Stimulated activated CD4-positive, alpha-beta T cell treated with anti-CD3 and anti-CD28 coated beads, TNF-alpha, amount 100 ng/mL, for 24 hours (primary cell): ENCODE measurements around the gene AGFG2.
"Not testable (repeated sequence)": the region's sequence is repeated elsewhere in the genome, so short reads cannot be mapped to it uniquely, and the experiment has no call there.

Experiments used
- DNase-seq, 3 experiments: peaks; one replicate each; pipeline ENCODE4 v3.0.0-alpha.2; 2020; ENCODE audit warnings: low read depth in 3 of 3

AGFG2 gene

GRCh38 chr7:100548446-100548845 lies 9.4 kb downstream of the AGFG2 start:
- not testable (repeated sequence) for DNase-seq

- DNase-seq = no peak
Observed at GRCh38 chr7:100552532-100552931, 13.5 kb downstream of the AGFG2 start.

DNA sequence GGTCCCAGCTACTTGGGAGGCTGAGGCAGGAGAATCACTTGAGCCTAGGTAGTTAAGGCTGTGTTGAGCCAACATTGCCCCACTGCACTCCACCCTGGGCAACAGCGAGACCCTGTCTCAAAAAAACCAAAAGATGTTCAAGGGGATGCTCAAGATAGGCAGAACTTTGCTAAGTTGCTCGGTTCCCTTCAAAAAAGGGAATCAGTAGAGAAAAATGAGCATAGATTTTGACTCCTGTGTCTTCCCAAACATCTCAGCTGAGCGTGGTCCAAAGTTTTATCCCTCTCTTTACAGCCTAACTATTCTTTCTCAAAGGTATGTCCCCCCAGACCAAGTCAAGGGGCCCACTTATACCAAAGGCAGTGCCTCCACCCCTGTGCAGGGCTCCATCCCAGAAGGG lies 14.0 kb downstream of the AGFG2 start:
- DNase-seq = no peak

- DNase-seq = no peak
Observed at GRCh38 chr7:100555701-100556100, 16.7 kb downstream of the AGFG2 start.

DNA sequence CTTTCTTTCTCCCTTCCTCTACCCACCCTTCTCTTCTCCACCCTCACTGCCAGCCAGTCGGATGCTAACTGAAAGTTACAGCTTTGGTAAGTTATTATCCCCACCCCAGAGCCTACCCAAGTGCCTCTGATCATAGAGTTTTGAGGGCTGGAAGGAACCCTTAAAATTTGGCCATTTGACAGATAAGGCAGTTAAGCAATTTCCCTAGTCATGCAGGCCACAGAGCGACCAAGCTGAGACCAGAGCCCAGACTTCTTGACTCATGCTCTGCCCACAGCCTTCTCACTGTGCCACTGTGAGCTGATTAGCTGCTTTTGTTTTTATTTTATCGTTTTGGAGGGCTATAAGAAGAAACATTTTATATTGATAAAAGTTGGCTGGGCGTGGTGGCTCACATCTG lies 17.5 kb downstream of the AGFG2 start:
- no peak for DNase-seq

- DNase-seq = no peak
Observed at GRCh38 chr7:100559127-100559526, 20.1 kb downstream of the AGFG2 start.

- DNase-seq = no peak
Observed at GRCh38 chr7:100561491-100562194, 22.6 kb downstream of the AGFG2 start.

DNA sequence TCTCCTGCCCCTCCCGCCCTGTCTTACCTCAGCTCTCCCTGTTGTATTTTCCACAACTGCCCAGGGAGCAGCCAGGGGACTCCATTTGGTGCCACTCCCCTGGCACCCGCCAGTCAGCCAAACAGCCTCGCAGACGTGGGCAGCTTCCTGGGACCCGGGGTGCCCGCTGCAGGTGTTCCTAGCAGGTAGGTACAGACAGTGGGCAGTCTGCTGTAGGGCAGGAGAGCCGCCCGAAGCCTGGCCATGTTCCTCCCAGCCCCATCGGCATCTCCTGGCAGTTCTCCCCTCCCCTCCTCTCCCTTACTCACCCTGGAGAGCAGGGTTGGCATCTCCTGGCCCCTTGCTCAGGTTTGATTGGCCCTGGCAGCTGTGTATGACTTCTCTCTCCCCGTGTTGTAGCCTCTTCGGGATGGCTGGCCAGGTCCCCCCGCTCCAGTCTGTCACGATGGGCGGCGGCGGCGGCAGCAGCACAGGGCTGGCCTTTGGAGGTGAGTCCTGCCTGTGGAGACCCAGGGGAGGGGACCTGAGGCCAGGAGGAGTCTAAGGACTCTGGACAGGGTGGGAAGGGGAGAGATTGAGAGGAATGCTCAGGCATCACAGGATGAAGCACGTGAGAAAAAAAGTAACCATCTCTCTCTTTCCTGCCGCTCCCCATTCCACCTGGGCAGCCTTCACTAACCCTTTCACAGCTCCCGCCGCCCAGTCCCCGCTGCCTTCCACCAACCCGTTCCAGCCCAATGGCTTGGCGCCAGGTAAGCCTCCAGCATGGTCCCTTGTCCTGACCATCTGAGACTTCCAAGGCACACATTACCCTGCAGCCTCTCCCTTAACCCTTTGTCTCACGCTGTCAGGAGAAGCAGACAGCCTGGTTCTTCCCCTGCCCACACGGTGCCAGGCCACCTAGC lies 23.4 kb downstream of the AGFG2 start:
- no peak for DNase-seq

DNA sequence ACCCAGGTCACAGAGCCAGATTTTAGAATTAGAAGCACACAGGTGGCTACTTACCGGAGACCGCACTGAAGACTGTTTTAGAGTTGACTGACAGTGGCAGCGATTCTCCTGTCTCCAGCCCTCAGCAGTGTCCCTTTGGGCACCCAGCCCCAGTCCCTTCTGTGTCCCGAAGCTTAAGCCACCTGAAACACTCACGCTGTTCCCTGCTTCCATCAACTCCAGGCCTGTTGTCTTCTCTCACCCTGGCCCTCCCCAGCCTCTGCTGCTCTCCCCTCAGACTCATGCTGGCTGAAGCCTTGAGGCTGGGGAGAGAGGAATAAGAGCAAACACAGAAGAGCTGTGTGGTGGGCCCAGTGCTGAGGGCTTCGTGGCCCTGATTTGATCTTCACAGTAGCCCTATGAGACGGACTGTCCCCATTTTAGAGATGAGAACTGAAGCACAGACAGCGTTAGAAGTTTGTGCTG lies 24.1 kb downstream of the AGFG2 start:
- no peak for DNase-seq

DNA sequence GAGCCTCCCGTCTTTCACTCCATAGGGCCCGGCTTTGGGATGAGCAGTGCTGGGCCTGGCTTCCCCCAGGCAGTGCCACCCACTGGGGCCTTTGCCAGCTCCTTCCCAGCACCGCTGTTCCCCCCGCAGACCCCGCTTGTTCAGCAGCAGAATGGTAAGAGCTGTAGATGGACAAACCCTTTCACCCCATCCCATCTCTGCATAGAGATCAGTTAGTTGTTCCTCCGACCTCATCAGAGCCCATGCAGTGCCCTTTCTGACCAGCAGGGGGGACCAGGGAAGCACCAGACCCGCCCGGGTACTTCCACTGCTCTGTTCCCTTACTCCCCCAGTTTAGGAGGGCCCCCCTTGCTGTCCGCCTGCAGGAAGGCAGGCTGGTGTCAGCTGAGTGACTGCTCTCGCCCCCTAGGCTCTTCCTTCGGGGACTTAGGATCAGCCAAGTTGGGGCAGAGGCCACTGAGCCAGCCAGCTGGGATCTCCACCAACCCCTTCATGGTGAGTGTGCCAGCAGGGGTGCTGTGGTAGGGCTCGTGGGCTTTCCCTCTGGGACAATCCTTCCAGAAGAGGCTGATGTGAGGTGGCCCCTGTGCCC lies 24.9 kb downstream of the AGFG2 start:
- DNase-seq = peak; percentile 71 to 82 (median 76)

GRCh38 chr7:100564405-100564804 lies 25.4 kb downstream of the AGFG2 start:
- not testable (repeated sequence) for DNase-seq

DNA sequence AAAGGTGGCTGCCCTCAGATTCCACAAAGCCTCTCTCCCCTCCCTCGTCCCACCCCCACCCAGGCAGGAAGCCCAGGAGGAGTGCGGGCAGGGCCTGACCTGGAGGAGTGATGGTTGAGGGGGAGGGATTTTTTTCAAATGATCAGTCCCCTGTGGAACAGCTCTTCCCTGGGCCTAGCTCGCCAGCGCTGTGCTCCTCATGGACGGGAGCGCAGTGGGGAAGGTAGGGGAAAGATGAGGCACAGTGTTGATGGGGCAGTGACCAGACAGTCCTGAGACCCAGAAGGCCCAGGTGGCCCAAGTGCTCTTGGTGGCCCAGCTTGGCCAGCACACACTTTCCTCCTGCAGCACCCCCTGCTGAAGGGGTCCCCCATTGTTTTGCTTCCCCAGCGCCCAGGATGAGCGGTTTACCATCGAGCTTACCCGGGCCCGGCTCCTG lies 26.1 kb downstream of the AGFG2 start:
- DNase-seq = no peak

- DNase-seq = no peak
Observed at GRCh38 chr7:100566018-100566531, 27.1 kb downstream of the AGFG2 start.

GRCh38 chr7:100567031-100567730 lies 28.2 kb downstream of the AGFG2 start:
- no peak for DNase-seq

DNA sequence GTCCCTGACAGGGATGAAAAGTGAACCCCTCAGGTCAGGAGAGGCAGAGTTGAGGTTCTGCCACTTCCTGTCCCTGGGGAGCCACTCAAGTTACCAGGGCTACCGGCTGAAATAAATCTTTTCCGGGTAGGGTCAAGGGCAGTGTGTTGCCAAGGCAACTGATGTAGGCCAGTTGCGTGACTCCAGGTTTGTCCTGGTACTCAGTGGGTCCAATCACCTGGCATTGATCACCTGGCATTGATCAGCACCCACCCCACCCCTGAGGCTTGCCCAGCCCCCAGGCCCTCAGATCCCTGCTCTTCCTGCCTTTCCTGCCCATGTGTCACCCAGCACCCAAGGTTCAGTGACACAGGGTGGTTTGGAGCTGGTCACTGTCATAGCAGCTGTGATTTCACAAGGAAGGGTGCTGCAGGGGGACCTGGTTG lies 28.8 kb downstream of the AGFG2 start:
- no peak for DNase-seq

GRCh38 chr7:100568176-100568895 lies 29.3 kb downstream of the AGFG2 start:
- no peak for DNase-seq

GRCh38 chr7:100568896-100569844 lies 30.2 kb downstream of the AGFG2 start:
- peak in 1 of 3 experiments; percentile 52 for DNase-seq

GRCh38 chr7:100570954-100571828 lies 32.2 kb downstream of the AGFG2 start:
- DNase-seq = no peak

DNA sequence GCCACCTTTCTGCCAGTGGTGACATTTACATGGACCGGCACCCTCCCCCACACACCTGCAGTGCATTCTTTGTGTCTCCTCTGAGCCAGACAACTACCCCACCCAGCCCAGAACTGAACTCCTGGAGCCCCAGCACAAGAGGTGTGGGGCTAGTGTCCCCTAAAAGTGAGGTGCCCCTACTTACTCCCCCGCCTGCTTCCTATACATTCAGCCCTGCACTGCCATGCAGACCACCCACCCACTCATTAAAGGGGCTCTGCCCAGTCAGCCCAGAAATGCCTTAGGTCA lies 32.8 kb downstream of the AGFG2 start:
- DNase-seq = no peak
